Central memory CD8-positive, alpha-beta T cell (primary cell): Measurements from ENCODE around the gene DENND1B.

Source experiments
- ATAC-seq: fragments of 150-1000 bp; cut with Tn5 transposase; replicated peaks from 2 replicates; pipeline ENCODE4 v1.10.0; 2022; ENCODE audit warnings: mild to moderate bottlenecking, moderate FRiP score, moderate number of reproducible peaks; ENCODE audit not compliant: poor library complexity, severe bottlenecking; ENCODE audit errors: extremely low read depth
- DNase-seq, 2 donors: peaks; one replicate each; pipeline ENCODE4 v3.0.0; 2021; ENCODE audit warnings: low spot score in 2 of 2
- H3K27ac Mint-ChIP-seq: one replicate; pipeline ENCODE4 v1.8.0; 2022; ENCODE audit warnings: low read depth, mild to moderate bottlenecking, moderate library complexity, mixed read lengths
- H3K27me3 Mint-ChIP-seq: one replicate; pipeline ENCODE4 v1.8.0; 2022; ENCODE audit warnings: mixed read lengths
- H3K36me3 Mint-ChIP-seq: one replicate; pipeline ENCODE4 v1.8.0; 2022; ENCODE audit warnings: mild to moderate bottlenecking, moderate library complexity, mixed read lengths; ENCODE audit not compliant: insufficient read depth
- H3K4me1 Mint-ChIP-seq: one replicate; pipeline ENCODE4 v1.8.0; 2022; ENCODE audit warnings: mixed read lengths
- H3K4me3 Mint-ChIP-seq: one replicate; pipeline ENCODE4 v1.8.0; 2022; ENCODE audit warnings: mild to moderate bottlenecking, moderate library complexity, mixed read lengths
- H3K9me3 Mint-ChIP-seq: one replicate; pipeline ENCODE4 v1.8.0; 2022; ENCODE audit warnings: mixed read lengths

Gene DENND1B

GRCh38 chr1:197775282-197776262 lies at the start of gene DENND1B:
Gene DENND1B (minus strand): TSS chr1:197775480. CDS start chr1:197775155, 325 bp downstream.
- H3K9me3 Mint-ChIP-seq, result no peaks in the 10 kb centered on the region
- peaks cover 63% of the 10 kb centered on the region for H3K4me1 Mint-ChIP-seq
- DNase-seq, result peak; percentile 68 to 74
- peaks cover 16% of the 10 kb centered on the region for H3K36me3 Mint-ChIP-seq
- H3K27me3 Mint-ChIP-seq, result no peaks in the 10 kb centered on the region
- peak; percentile 66 for ATAC-seq
- peak within 1 kb of the TSS; percentile 86 for H3K27ac Mint-ChIP-seq
- peak within 1 kb of the TSS; percentile 81 for H3K4me3 Mint-ChIP-seq

- no peaks in the 10 kb centered on the region for H3K9me3 Mint-ChIP-seq
Measured at GRCh38 chr1:197814306-197814705, 39.0 kb upstream of the DENND1B start.

DNA sequence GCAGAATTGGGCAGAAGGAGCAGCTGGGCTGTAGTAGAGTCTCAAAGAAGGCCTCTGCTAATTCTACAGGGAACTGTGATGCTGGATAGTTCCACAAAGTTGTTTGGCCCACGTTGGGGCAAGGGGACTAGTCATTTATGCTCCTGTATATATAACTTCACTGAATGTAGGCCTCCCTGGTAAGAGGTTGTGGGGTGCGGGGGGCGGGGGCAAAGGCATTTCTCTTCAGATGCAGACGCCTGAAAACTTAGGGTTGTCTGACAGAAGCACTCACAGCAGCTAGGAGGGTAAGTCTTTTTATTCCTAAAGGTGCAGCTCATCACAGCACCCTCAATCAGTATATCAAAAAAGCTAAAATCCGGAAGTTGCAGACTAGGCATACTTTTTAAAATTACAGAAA lies 38.5 kb upstream of the DENND1B start:
- Mint-ChIP-seq H3K27me3 (no peaks in the 10 kb centered on the region), H3K27ac (no peak overlapping the region), H3K9me3 (no peaks in the 10 kb centered on the region), H3K36me3 (peaks cover under 1% of the 10 kb centered on the region), H3K4me3 (no peak overlapping the region), H3K4me1 (peaks cover 5% of the 10 kb centered on the region)
- DNase-seq, result no peak
- no peak for ATAC-seq

More at GRCh38 chr1:197814306-197814705, 39.0 kb upstream of the DENND1B start:
- Mint-ChIP-seq H3K27ac (no peak overlapping the region), H3K4me3 (no peak overlapping the region), H3K4me1 (no peaks in the 10 kb centered on the region), H3K36me3 (peaks cover 2% of the 10 kb centered on the region), H3K27me3 (peaks cover under 1% of the 10 kb centered on the region)
- ATAC-seq (no peak), DNase-seq (no peak)

DNA sequence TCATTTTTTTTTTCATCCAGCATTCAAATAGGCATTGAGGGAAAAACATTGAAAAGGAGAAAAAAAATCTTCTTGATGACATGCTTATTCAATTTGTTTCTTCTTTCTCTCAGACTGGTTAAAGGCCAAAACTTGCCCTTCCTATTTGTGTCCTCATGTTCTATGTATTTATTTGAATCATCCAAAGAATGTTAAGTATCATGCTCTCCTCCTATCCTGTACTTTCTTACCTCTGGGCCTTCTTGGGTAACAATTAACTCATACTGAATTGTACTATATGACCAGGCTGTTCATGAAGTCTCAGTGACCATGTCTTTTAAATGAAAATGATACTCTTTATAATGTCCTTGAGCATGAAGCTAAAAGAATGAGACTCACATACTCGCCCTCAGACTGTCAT lies 36.5 kb upstream of the DENND1B start:
- Mint-ChIP-seq H3K4me3 (no peak overlapping the region), H3K9me3 (no peaks in the 10 kb centered on the region), H3K27me3 (no peaks in the 10 kb centered on the region), H3K4me1 (peaks cover 19% of the 10 kb centered on the region), H3K27ac (no peak overlapping the region), H3K36me3 (no peaks in the 10 kb centered on the region)
- ATAC-seq (no peak), DNase-seq (no peak)

DNA sequence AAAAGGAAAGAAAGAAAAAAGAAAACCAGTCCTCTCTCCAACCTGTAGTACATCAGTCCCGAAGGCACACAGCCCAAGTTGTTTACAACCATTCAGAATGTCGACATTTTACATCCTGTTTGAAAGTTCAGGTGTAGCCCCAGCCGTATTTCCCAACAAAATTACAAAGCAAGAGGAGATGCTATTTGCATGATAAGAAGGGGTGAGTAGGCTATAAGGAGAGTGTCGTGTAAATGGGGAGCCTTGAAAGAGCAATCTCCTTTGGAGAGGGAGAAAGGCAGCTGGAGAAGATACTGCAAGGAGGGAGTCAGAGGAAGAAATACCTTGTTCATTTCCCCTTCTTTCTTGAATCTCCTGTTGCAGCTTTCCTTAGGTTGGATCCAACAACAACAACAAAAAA lies 35.5 kb upstream of the DENND1B start:
- Mint-ChIP-seq H3K9me3 (no peaks in the 10 kb centered on the region), H3K27me3 (no peaks in the 10 kb centered on the region), H3K4me3 (no peak overlapping the region), H3K36me3 (no peaks in the 10 kb centered on the region), H3K4me1 (peaks cover 19% of the 10 kb centered on the region), H3K27ac (no peak overlapping the region)
- ATAC-seq (no peak), DNase-seq (no peak)

- H3K27ac Mint-ChIP-seq, result no peak overlapping the region
- H3K4me1 Mint-ChIP-seq, result peaks cover 19% of the 10 kb centered on the region
- H3K27me3 Mint-ChIP-seq, result no peaks in the 10 kb centered on the region
- H3K36me3 Mint-ChIP-seq, result no peaks in the 10 kb centered on the region
- ATAC-seq (no peak), DNase-seq (no peak)
- H3K9me3 Mint-ChIP-seq, result no peaks in the 10 kb centered on the region
- H3K4me3 Mint-ChIP-seq, result no peak overlapping the region
Measured at GRCh38 chr1:197808880-197809279, 33.6 kb upstream of the DENND1B start.

DNA sequence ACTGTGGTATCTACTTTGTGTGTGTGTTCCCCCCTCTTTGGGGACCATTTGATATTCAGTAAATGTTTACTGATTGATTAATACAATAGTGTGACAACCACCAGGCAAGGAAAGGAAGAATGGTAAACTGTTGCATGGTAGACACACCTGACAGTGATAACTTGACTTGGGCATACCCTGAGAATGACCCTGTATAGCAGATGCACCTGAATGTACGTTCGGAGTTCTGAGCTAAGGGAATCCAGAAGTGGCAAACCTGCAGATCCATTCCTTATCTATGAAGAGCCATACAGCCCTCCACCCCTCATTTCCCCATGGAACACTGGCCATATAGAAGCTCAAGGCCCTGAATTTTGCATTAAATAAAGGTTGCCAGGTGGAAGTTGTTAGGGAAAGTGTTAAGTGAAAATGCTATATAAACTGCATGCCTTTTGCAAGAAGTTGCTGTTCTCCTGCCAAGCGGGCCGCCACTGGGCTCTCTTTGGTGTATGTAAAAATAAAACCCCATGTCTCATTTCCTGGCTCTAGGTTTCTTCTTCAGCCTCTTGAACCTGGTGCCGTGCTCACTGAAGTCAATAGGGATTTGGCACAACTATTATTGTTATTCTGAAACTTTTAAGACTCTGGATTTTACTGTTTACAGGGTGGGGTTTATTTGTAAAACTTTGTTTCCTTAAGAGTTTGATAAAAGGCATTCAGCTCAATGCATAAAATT lies 32.6 kb upstream of the DENND1B start:
- Mint-ChIP-seq H3K27ac (no peak overlapping the region), H3K4me1 (peaks cover 19% of the 10 kb centered on the region), H3K9me3 (no peaks in the 10 kb centered on the region), H3K4me3 (no peak overlapping the region), H3K27me3 (no peaks in the 10 kb centered on the region), H3K36me3 (no peaks in the 10 kb centered on the region)
- DNase-seq, result no peak
- ATAC-seq, result no peak

- H3K4me3 Mint-ChIP-seq, result no peak overlapping the region
- ATAC-seq, result no peak
- no peak overlapping the region for H3K27ac Mint-ChIP-seq
- no peaks in the 10 kb centered on the region for H3K27me3 Mint-ChIP-seq
- H3K36me3 Mint-ChIP-seq, result no peaks in the 10 kb centered on the region
- no peaks in the 10 kb centered on the region for H3K9me3 Mint-ChIP-seq
- no peak for DNase-seq
- H3K4me1 Mint-ChIP-seq, result peaks cover 19% of the 10 kb centered on the region
Measured at GRCh38 chr1:197807216-197807615, 31.9 kb upstream of the DENND1B start.

DNA sequence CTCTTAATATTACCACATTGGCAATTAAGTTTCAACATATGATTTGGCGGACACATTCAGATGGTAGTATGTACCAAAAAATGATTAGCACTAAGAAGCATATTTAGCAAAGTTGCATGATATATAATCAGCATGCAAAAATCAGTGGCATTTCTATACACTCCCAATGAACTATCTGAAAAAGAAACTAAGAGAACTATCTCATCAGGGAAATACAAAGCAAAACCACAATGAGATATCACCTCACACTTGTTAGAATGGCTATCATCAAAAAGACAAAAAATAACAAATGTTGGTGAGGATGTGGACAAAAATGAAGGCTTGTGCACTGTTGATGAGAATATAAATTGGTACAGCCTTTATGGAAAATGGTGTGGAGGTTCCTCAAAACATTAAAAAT lies 31.4 kb upstream of the DENND1B start:
- H3K4me1 Mint-ChIP-seq, result peaks cover 19% of the 10 kb centered on the region
- H3K27ac Mint-ChIP-seq, result no peak overlapping the region
- H3K9me3 Mint-ChIP-seq, result no peaks in the 10 kb centered on the region
- H3K4me3 Mint-ChIP-seq, result no peak overlapping the region
- DNase-seq, result no peak
- H3K36me3 Mint-ChIP-seq, result no peaks in the 10 kb centered on the region
- no peak for ATAC-seq
- H3K27me3 Mint-ChIP-seq, result no peaks in the 10 kb centered on the region

GRCh38 chr1:197801684-197802083 lies 26.4 kb upstream of the DENND1B start:
- H3K4me1 Mint-ChIP-seq, result no peaks in the 10 kb centered on the region
- no peak for DNase-seq
- no peak overlapping the region for H3K27ac Mint-ChIP-seq
- no peaks in the 10 kb centered on the region for H3K36me3 Mint-ChIP-seq
- peaks cover 7% of the 10 kb centered on the region for H3K27me3 Mint-ChIP-seq
- peaks cover 15% of the 10 kb centered on the region for H3K9me3 Mint-ChIP-seq
- no peak overlapping the region for H3K4me3 Mint-ChIP-seq
- ATAC-seq, result no peak

DNA sequence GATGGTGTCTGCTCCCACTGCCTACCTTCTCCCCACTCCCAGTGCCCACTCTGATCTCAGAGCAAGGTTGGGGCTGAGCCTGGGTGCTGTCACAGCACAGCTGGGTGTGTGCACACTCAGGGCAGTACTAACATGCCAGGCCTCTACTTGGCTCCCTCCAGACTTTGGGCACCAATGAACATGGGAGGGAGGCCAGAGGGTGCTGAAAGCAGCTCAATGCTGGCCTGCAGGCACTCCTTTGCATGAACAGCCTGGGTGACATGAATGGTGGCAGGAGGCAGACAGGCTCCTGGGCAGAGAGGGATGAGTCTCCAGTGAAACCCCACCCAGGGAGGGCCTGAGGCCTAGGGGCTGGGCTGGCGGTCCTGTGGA lies 25.8 kb upstream of the DENND1B start:
- Mint-ChIP-seq H3K4me1 (no peaks in the 10 kb centered on the region), H3K4me3 (no peak overlapping the region), H3K36me3 (no peaks in the 10 kb centered on the region), H3K9me3 (peaks cover 20% of the 10 kb centered on the region), H3K27ac (no peak overlapping the region), H3K27me3 (peaks cover 13% of the 10 kb centered on the region)
- ATAC-seq (no peak), DNase-seq (no peak)

- Mint-ChIP-seq H3K36me3 (no peaks in the 10 kb centered on the region), H3K27me3 (peaks cover 19% of the 10 kb centered on the region), H3K27ac (no peak overlapping the region), H3K9me3 (peaks cover 23% of the 10 kb centered on the region), H3K4me3 (no peak overlapping the region), H3K4me1 (no peaks in the 10 kb centered on the region)
- ATAC-seq, result no peak
- DNase-seq, result no peak
Measured at GRCh38 chr1:197800379-197801110, 25.3 kb upstream of the DENND1B start.
